OCI-LY1 (cell line): ENCODE measurements around the gene CRACR2B.

Experiments used
- EZH2 ChIP-seq: fragments of 200-600 bp; sonication (generic), shearing (Covaris generic); IDR thresholded peaks from 2 replicates; pipeline ENCODE4 v1.8.0; 2017; ENCODE audit warnings: borderline replicate concordance, mixed run types, mild to moderate bottlenecking, antibody characterized with exemption, low read length, moderate library complexity, mixed read lengths
- TF ChIP-seq, protein P1 (sequence below): fragments of 200-600 bp; sonication (generic), shearing (Covaris generic); IDR thresholded peaks from 2 replicates; pipeline ENCODE4 v1.5.1; 2017; ENCODE audit warnings: mild to moderate bottlenecking, antibody characterized with exemption, low read length, moderate library complexity, mixed read lengths

DNA sequence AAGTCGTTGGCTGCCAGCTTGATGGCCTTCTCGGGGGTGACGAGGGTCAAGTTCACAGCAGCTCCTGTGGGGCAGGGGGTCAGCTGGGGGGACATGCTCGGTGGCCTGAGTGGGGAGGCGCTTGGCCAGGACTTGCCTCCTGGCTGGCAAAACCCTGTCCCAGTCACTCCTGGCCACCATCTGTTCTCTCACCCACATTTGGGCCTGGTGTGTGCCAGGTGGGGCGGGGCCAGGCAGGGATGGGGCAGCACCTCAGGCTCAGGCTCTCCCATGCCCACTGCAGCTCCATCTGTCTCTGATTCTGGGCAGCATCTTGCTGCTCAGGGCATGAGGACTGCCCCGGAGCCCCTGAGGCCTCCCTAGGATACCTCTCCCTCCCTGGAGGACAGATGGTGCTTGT lies 34.2 kb upstream of the CRACR2B start:
- TF ChIP-seq EZH2 = no peak
- TF ChIP-seq, protein P1, sequence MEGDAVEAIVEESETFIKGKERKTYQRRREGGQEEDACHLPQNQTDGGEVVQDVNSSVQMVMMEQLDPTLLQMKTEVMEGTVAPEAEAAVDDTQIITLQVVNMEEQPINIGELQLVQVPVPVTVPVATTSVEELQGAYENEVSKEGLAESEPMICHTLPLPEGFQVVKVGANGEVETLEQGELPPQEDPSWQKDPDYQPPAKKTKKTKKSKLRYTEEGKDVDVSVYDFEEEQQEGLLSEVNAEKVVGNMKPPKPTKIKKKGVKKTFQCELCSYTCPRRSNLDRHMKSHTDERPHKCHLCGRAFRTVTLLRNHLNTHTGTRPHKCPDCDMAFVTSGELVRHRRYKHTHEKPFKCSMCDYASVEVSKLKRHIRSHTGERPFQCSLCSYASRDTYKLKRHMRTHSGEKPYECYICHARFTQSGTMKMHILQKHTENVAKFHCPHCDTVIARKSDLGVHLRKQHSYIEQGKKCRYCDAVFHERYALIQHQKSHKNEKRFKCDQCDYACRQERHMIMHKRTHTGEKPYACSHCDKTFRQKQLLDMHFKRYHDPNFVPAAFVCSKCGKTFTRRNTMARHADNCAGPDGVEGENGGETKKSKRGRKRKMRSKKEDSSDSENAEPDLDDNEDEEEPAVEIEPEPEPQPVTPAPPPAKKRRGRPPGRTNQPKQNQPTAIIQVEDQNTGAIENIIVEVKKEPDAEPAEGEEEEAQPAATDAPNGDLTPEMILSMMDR = no peak
